ENCODE data around the gene BRF1.
A peak's percentile ranks its signal among the peaks of the same experiment; 100 is the strongest.
"Not testable (repeated sequence)": the region's sequence is repeated elsewhere in the genome, so short reads cannot be mapped to it uniquely, and the experiment has no call there.

BRF1 gene

GRCh38 chr14:105300542-105301102 lies at the start of gene BRF1:
Gene BRF1, minus strand, starts transcription at chr14:105301001. Its CDS starts 372 bp downstream, at chr14:105300629.
- DNase-seq = peak; percentile 96

- DNase-seq = no peak
Observed at GRCh38 chr14:105349992-105350391, 49.2 kb upstream of the BRF1 start.

- no peak for DNase-seq
Observed at GRCh38 chr14:105348945-105349699, 48.3 kb upstream of the BRF1 start.

- no peak for DNase-seq
Observed at GRCh38 chr14:105348169-105348944, 47.6 kb upstream of the BRF1 start.

- DNase-seq = no peak
Observed at GRCh38 chr14:105347587-105347968, 46.8 kb upstream of the BRF1 start.

- no peak for DNase-seq
Observed at GRCh38 chr14:105346876-105347586, 46.2 kb upstream of the BRF1 start.

GRCh38 chr14:105346200-105346533 lies 45.4 kb upstream of the BRF1 start:
- no peak for DNase-seq

GRCh38 chr14:105343194-105343593 lies 42.4 kb upstream of the BRF1 start:
- no peak for DNase-seq

GRCh38 chr14:105340821-105341733 lies 40.3 kb upstream of the BRF1 start:
- DNase-seq = no peak

GRCh38 chr14:105337966-105338741 lies 37.4 kb upstream of the BRF1 start:
- no peak for DNase-seq

GRCh38 chr14:105337433-105337832 lies 36.6 kb upstream of the BRF1 start:
- DNase-seq = no peak

- no peak for DNase-seq
Observed at GRCh38 chr14:105336477-105337287, 35.9 kb upstream of the BRF1 start.

- DNase-seq = no peak
Observed at GRCh38 chr14:105335735-105336476, 35.1 kb upstream of the BRF1 start.

- DNase-seq = not testable (repeated sequence)
Observed at GRCh38 chr14:105335231-105335542, 34.4 kb upstream of the BRF1 start.

GRCh38 chr14:105334383-105335230 lies 33.8 kb upstream of the BRF1 start:
- no peak for DNase-seq

GRCh38 chr14:105333613-105334364 lies 33.0 kb upstream of the BRF1 start:
- no peak for DNase-seq

GRCh38 chr14:105333020-105333490 lies 32.3 kb upstream of the BRF1 start:
- no peak for DNase-seq

GRCh38 chr14:105332350-105332874 lies 31.6 kb upstream of the BRF1 start:
- DNase-seq = no peak

Data from activated CD4-positive, alpha-beta T cell treated with anti-CD3 and anti-CD28 coated beads, Interleukin-2, amount 50 U/mL, for 16 hours (primary cell).